Glutamatergic neuron (in vitro differentiated cells): Measurements from ENCODE around the gene GJA8. TPM values are rescaled to one million over a fixed set of nuclear protein-coding genes. Genes with fewer than 3 reads are reported as not detected.
A peak's percentile ranks its signal among the peaks of the same experiment; 100 is the strongest.

Experiments used
- DNase-seq: peaks from one replicate; pipeline ENCODE4 v3.0.0; 2022
- H3K27ac Mint-ChIP-seq: one replicate; pipeline ENCODE4 v1.8.0; 2020; ENCODE audit warnings: mild to moderate bottlenecking, mixed read lengths, inconsistent platforms; ENCODE audit not compliant: unreplicated experiment
- H3K27me3 Mint-ChIP-seq: one replicate; pipeline ENCODE4 v1.8.0; 2020; ENCODE audit warnings: mild to moderate bottlenecking, moderate library complexity, mixed read lengths, inconsistent platforms; ENCODE audit not compliant: unreplicated experiment
- H3K36me3 Mint-ChIP-seq: one replicate; pipeline ENCODE4 v1.8.0; 2020; ENCODE audit warnings: mild to moderate bottlenecking, mixed read lengths, inconsistent platforms; ENCODE audit not compliant: unreplicated experiment
- H3K4me1 Mint-ChIP-seq: one replicate; pipeline ENCODE4 v1.8.0; 2020; ENCODE audit warnings: mild to moderate bottlenecking, low read depth, mixed read lengths, inconsistent platforms; ENCODE audit not compliant: unreplicated experiment
- H3K4me3 Mint-ChIP-seq: one replicate; pipeline ENCODE4 v1.8.0; 2020; ENCODE audit warnings: mild to moderate bottlenecking, mixed read lengths, inconsistent platforms; ENCODE audit not compliant: unreplicated experiment
- H3K9me3 Mint-ChIP-seq: one replicate; pipeline ENCODE4 v1.8.0; 2020; ENCODE audit warnings: mild to moderate bottlenecking, moderate library complexity, mixed read lengths, inconsistent platforms; ENCODE audit not compliant: unreplicated experiment
- CTCF ChIP-seq: fragments of 200-600 bp; sonication (generic); IDR thresholded peaks from one replicate; pipeline ENCODE4 v1.5.0; 2021; ENCODE audit not compliant: partially characterized antibody, unreplicated experiment
- total RNA-seq: library from RNA; stranded (reverse); fragmentation: NEBNext Ultra II Directional; extraction: Animal tissue kit (Norgen Biotek cat#: 25700); gene quantifications from one replicate; pipeline ENCODE4 v1.2.1, GENCODE V29; 2021; ENCODE audit not compliant: unreplicated experiment

Gene GJA8
- total RNA-seq, 1 donor from 2014 or later, result not detected

GRCh38 chr1:147892731-147893214 lies 9.8 kb upstream of the GJA8 start:
- H3K9me3 Mint-ChIP-seq, result no peaks in the 10 kb centered on the region
- peaks cover 2% of the 10 kb centered on the region for H3K27me3 Mint-ChIP-seq
- H3K27ac Mint-ChIP-seq, result no peak overlapping the region
- no peaks in the 10 kb centered on the region for H3K4me1 Mint-ChIP-seq
- peak; percentile 96 for TF ChIP-seq CTCF
- no peaks in the 10 kb centered on the region for H3K36me3 Mint-ChIP-seq
- no peak for DNase-seq
- H3K4me3 Mint-ChIP-seq, result no peak overlapping the region

GRCh38 chr1:147895123-147895522 lies 7.5 kb upstream of the GJA8 start:
- H3K36me3 Mint-ChIP-seq, result no peaks in the 10 kb centered on the region
- H3K27me3 Mint-ChIP-seq, result no peaks in the 10 kb centered on the region
- no peaks in the 10 kb centered on the region for H3K9me3 Mint-ChIP-seq
- no peak for TF ChIP-seq CTCF
- no peak for DNase-seq
- no peak overlapping the region for H3K27ac Mint-ChIP-seq
- H3K4me1 Mint-ChIP-seq, result no peaks in the 10 kb centered on the region
- no peak overlapping the region for H3K4me3 Mint-ChIP-seq

- Mint-ChIP-seq H3K4me1 (no peaks in the 10 kb centered on the region), H3K27ac (no peak overlapping the region), H3K4me3 (no peak overlapping the region), H3K36me3 (no peaks in the 10 kb centered on the region), H3K27me3 (no peaks in the 10 kb centered on the region), H3K9me3 (no peaks in the 10 kb centered on the region)
- TF ChIP-seq CTCF, result no peak
- no peak for DNase-seq
Observed at GRCh38 chr1:147897029-147897752, 5.4 kb upstream of the GJA8 start.

GRCh38 chr1:147897789-147898188 lies 4.8 kb upstream of the GJA8 start:
- no peak overlapping the region for H3K4me3 Mint-ChIP-seq
- no peak overlapping the region for H3K27ac Mint-ChIP-seq
- H3K36me3 Mint-ChIP-seq, result no peaks in the 10 kb centered on the region
- DNase-seq, result no peak
- H3K9me3 Mint-ChIP-seq, result no peaks in the 10 kb centered on the region
- H3K4me1 Mint-ChIP-seq, result no peaks in the 10 kb centered on the region
- H3K27me3 Mint-ChIP-seq, result no peaks in the 10 kb centered on the region
- no peak for TF ChIP-seq CTCF

DNA sequence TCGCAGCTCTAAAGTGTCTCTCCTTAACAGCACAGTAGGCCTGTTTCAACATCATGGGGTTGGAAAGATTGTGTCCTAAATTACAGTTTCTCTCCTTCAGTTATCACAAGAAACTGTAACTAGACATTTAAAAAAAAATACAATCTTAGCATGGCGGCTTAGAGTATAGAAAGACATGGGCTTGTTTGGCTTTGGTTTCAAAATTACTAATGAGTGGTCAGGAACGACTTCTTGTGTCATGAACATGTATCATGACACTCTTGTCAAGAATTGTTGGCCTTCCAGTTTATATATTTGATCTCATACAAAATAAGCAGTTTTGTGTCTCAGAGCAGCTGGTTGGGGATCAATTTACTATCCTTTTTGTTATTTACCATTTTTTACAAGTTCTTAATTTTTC lies 2.1 kb downstream of the GJA8 start:
- TF ChIP-seq CTCF, result no peak
- H3K36me3 Mint-ChIP-seq, result no peaks in the 10 kb centered on the region
- H3K4me3 Mint-ChIP-seq, result no peak overlapping the region
- no peak for DNase-seq
- H3K9me3 Mint-ChIP-seq, result no peaks in the 10 kb centered on the region
- H3K27ac Mint-ChIP-seq, result no peak overlapping the region
- H3K27me3 Mint-ChIP-seq, result no peaks in the 10 kb centered on the region
- H3K4me1 Mint-ChIP-seq, result no peaks in the 10 kb centered on the region
